HG02973 (cell line): ENCODE results near the gene TPSD1.
"Not testable (repeated sequence)": the region's sequence is repeated elsewhere in the genome, so short reads cannot be mapped to it uniquely, and the experiment has no call there.

Experiments
- ATAC-seq: cut with Tn5 transposase; IDR thresholded peaks from one replicate; pipeline ENCODE4 v1.9.1; 2021; ENCODE audit warnings: moderate library complexity; ENCODE audit not compliant: unreplicated experiment

The TPSD1 gene

GRCh38 chr16:1255276-1256122, at the start of gene TPSD1:
TSS of gene TPSD1 (plus strand) at chr16:1256069. CDS start at chr16:1256281, 212 bp downstream.
- ATAC-seq: not testable (repeated sequence)

GRCh38 chr16:1206326-1206725, 49.5 kb upstream of the TPSD1 start:
- ATAC-seq: no peak

GRCh38 chr16:1206786-1207185, 49.1 kb upstream of the TPSD1 start:
- ATAC-seq: no peak

- ATAC-seq: no peak
These were observed 47.5 kb upstream of the TPSD1 start for GRCh38 chr16:1208239-1208830.

GRCh38 chr16:1209081-1209480, 46.8 kb upstream of the TPSD1 start:
- ATAC-seq: no peak

GRCh38 chr16:1210461-1210860, 45.4 kb upstream of the TPSD1 start:
- no peak for ATAC-seq

GRCh38 chr16:1211451-1212268, 44.2 kb upstream of the TPSD1 start:
- no peak for ATAC-seq

- ATAC-seq: no peak
These were observed 43.2 kb upstream of the TPSD1 start for GRCh38 chr16:1212616-1213194.

- ATAC-seq: no peak
These were observed 42.6 kb upstream of the TPSD1 start for GRCh38 chr16:1213231-1213630.

- no peak for ATAC-seq
These were observed 42.0 kb upstream of the TPSD1 start for GRCh38 chr16:1213796-1214372.

GRCh38 chr16:1214719-1215118, 41.1 kb upstream of the TPSD1 start:
- ATAC-seq: no peak

GRCh38 chr16:1215574-1216295, 40.1 kb upstream of the TPSD1 start:
- no peak for ATAC-seq

GRCh38 chr16:1216296-1216619, 39.6 kb upstream of the TPSD1 start:
- no peak for ATAC-seq

GRCh38 chr16:1216681-1217400, 39.0 kb upstream of the TPSD1 start:
- ATAC-seq: no peak

- ATAC-seq: no peak
These were observed 38.3 kb upstream of the TPSD1 start for GRCh38 chr16:1217526-1217925.

GRCh38 chr16:1218061-1218929, 37.6 kb upstream of the TPSD1 start:
- ATAC-seq: no peak

GRCh38 chr16:1218930-1219611, 36.8 kb upstream of the TPSD1 start:
- no peak for ATAC-seq

- ATAC-seq: no peak
These were observed 35.7 kb upstream of the TPSD1 start for GRCh38 chr16:1220098-1220728.
